ENCODE measurements around the gene PRKD1. TPM values are rescaled to one million over a fixed set of nuclear protein-coding genes. Genes with fewer than 3 reads are reported as not detected.

PRKD1 gene
- total RNA-seq, 1 donor from 2014 or later, result 0.54 TPM

GRCh38 chr14:29545714-29546113, 381.9 kb downstream of the PRKD1 start:
- no peaks in the 10 kb centered on the region for H3K9me3 Mint-ChIP-seq (ENCODE audit: unreplicated experiment)
- H3K27ac Mint-ChIP-seq (ENCODE audit: unreplicated experiment), result no peak overlapping the region
- no peaks in the 10 kb centered on the region for H3K4me1 Mint-ChIP-seq (ENCODE audit: low read depth, unreplicated experiment)
- TF ChIP-seq, protein P1, sequence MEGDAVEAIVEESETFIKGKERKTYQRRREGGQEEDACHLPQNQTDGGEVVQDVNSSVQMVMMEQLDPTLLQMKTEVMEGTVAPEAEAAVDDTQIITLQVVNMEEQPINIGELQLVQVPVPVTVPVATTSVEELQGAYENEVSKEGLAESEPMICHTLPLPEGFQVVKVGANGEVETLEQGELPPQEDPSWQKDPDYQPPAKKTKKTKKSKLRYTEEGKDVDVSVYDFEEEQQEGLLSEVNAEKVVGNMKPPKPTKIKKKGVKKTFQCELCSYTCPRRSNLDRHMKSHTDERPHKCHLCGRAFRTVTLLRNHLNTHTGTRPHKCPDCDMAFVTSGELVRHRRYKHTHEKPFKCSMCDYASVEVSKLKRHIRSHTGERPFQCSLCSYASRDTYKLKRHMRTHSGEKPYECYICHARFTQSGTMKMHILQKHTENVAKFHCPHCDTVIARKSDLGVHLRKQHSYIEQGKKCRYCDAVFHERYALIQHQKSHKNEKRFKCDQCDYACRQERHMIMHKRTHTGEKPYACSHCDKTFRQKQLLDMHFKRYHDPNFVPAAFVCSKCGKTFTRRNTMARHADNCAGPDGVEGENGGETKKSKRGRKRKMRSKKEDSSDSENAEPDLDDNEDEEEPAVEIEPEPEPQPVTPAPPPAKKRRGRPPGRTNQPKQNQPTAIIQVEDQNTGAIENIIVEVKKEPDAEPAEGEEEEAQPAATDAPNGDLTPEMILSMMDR (IDR thresholded peaks at IDR 0.05; ENCODE audit: partially characterized antibody, unreplicated experiment), result no peak
- no peak overlapping the region for H3K4me3 Mint-ChIP-seq (ENCODE audit: unreplicated experiment)
- no peak for DNase-seq
- no peaks in the 10 kb centered on the region for H3K36me3 Mint-ChIP-seq (ENCODE audit: unreplicated experiment)
- H3K27me3 Mint-ChIP-seq (ENCODE audit: unreplicated experiment), result no peaks in the 10 kb centered on the region

- Mint-ChIP-seq H3K36me3 (ENCODE audit: unreplicated experiment) (no peaks in the 10 kb centered on the region), H3K9me3 (ENCODE audit: unreplicated experiment) (no peaks in the 10 kb centered on the region), H3K4me3 (ENCODE audit: unreplicated experiment) (no peak overlapping the region), H3K27me3 (ENCODE audit: unreplicated experiment) (no peaks in the 10 kb centered on the region), H3K27ac (ENCODE audit: unreplicated experiment) (no peak overlapping the region), H3K4me1 (ENCODE audit: low read depth, unreplicated experiment) (no peaks in the 10 kb centered on the region)
- DNase-seq, result no peak
- TF ChIP-seq, protein P1 (IDR thresholded peaks at IDR 0.05; ENCODE audit: partially characterized antibody, unreplicated experiment), result peak; percentile 51
Observed at GRCh38 chr14:29536886-29537511, 390.6 kb downstream of the PRKD1 start.

DNA sequence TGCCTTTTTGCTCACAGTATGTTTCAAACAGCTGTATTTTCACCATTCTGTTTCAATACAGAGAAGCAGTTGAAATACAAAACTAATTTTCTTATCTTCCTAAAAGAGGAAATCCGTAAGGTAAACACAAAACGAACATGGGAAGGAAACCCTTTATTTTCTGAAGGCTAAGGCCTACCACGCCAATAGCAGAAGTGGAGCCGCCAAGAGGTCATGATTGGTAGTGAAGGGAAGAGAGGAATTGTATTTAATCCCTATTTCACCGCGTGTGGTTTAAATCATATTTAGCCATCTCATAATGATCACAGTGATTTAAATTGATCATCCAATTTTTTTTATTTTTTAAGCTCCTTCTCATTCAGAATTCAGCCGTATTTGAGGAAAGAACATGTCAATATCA, 398.2 kb downstream of the PRKD1 start:
- H3K27me3 Mint-ChIP-seq (ENCODE audit: unreplicated experiment), result no peaks in the 10 kb centered on the region
- TF ChIP-seq, protein P1 (IDR thresholded peaks at IDR 0.05; ENCODE audit: partially characterized antibody, unreplicated experiment), result peak; percentile 85
- no peaks in the 10 kb centered on the region for H3K36me3 Mint-ChIP-seq (ENCODE audit: unreplicated experiment)
- peak; percentile 44 for DNase-seq
- H3K4me3 Mint-ChIP-seq (ENCODE audit: unreplicated experiment), result no peak overlapping the region
- H3K9me3 Mint-ChIP-seq (ENCODE audit: unreplicated experiment), result no peaks in the 10 kb centered on the region
- no peak overlapping the region for H3K27ac Mint-ChIP-seq (ENCODE audit: unreplicated experiment)
- H3K4me1 Mint-ChIP-seq (ENCODE audit: low read depth, unreplicated experiment), result peaks cover 1% of the 10 kb centered on the region

DNA sequence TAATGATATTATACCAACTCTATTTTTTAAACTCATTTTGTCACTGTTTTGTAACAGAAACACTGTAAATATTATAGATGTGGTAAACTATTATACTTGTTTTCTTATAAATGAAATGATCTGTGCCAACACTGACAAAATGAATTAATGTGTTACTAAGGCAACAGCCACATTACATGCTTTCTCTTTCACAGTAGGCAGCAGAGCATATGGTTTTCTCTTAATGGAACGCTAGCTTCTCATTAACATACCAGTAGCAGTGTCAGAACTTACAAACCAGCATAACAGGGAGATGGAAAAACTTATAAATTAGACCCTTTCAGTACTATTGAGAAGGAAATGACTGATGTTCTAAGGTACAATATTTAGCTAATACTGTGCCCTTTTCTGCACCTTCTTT, 398.8 kb downstream of the PRKD1 start:
- Mint-ChIP-seq H3K4me1 (ENCODE audit: low read depth, unreplicated experiment) (peaks cover 1% of the 10 kb centered on the region), H3K9me3 (ENCODE audit: unreplicated experiment) (no peaks in the 10 kb centered on the region), H3K27ac (ENCODE audit: unreplicated experiment) (no peak overlapping the region), H3K27me3 (ENCODE audit: unreplicated experiment) (no peaks in the 10 kb centered on the region), H3K4me3 (ENCODE audit: unreplicated experiment) (no peak overlapping the region), H3K36me3 (ENCODE audit: unreplicated experiment) (no peaks in the 10 kb centered on the region)
- TF ChIP-seq, protein P1 (IDR thresholded peaks at IDR 0.05; ENCODE audit: partially characterized antibody, unreplicated experiment), result no peak
- DNase-seq, result no peak

DNA sequence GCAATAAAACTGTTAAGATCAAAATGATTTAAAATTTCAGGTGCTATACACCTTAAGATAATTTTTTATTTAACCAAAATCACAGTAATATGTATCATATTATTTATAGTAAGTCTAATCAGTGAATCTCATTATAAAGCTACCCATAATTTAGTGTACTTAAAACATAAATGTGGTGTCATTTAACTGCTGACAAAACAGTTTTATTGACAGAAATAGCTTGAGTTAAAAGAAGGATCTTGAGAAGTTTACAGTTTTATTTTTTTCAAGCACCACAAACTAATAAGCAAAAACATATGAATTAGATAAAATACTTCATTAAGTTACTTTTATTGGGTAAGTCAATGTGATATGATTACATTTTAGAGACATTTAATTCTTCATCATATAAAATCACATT, 400.4 kb downstream of the PRKD1 start:
- Mint-ChIP-seq H3K4me3 (ENCODE audit: unreplicated experiment) (no peak overlapping the region), H3K27ac (ENCODE audit: unreplicated experiment) (no peak overlapping the region), H3K9me3 (ENCODE audit: unreplicated experiment) (no peaks in the 10 kb centered on the region), H3K36me3 (ENCODE audit: unreplicated experiment) (no peaks in the 10 kb centered on the region), H3K4me1 (ENCODE audit: low read depth, unreplicated experiment) (peaks cover 1% of the 10 kb centered on the region), H3K27me3 (ENCODE audit: unreplicated experiment) (no peaks in the 10 kb centered on the region)
- no peak for DNase-seq
- TF ChIP-seq, protein P1 (IDR thresholded peaks at IDR 0.05; ENCODE audit: partially characterized antibody, unreplicated experiment), result no peak

Measured in glutamatergic neuron (in vitro differentiated cells).